Nephron progenitor cell (in vitro differentiated cells): ENCODE measurements around the gene SLC13A2.

Source experiments
- DNase-seq: peaks from one replicate; pipeline ENCODE4 v3.0.0; 2021
- H3K27ac Mint-ChIP-seq: 2 replicates; pipeline ENCODE4 v1.8.0; 2021; ENCODE audit warnings: mild to moderate bottlenecking, moderate library complexity, mixed read lengths
- H3K27me3 Mint-ChIP-seq: 2 replicates; pipeline ENCODE4 v1.8.0; 2021; ENCODE audit warnings: mild to moderate bottlenecking, low read depth, mixed read lengths; ENCODE audit not compliant: poor library complexity
- H3K36me3 Mint-ChIP-seq: 2 replicates; pipeline ENCODE4 v1.8.0; 2021; ENCODE audit warnings: low read depth, mixed read lengths
- H3K4me1 Mint-ChIP-seq: 2 replicates; pipeline ENCODE4 v1.8.0; 2021; ENCODE audit warnings: mixed read lengths
- H3K4me3 Mint-ChIP-seq: 2 replicates; pipeline ENCODE4 v1.8.0; 2021; ENCODE audit warnings: mild to moderate bottlenecking, moderate library complexity, mixed read lengths
- H3K9me3 Mint-ChIP-seq: 2 replicates; pipeline ENCODE4 v1.8.0; 2021; ENCODE audit warnings: mild to moderate bottlenecking, moderate library complexity, mixed read lengths
- TF ChIP-seq, protein P1 (sequence below): fragments of 200-600 bp; sonication (generic); IDR thresholded peaks from 2 replicates; pipeline ENCODE4 v1.5.0; 2021; ENCODE audit warnings: antibody characterized with exemption

SLC13A2 gene

DNA sequence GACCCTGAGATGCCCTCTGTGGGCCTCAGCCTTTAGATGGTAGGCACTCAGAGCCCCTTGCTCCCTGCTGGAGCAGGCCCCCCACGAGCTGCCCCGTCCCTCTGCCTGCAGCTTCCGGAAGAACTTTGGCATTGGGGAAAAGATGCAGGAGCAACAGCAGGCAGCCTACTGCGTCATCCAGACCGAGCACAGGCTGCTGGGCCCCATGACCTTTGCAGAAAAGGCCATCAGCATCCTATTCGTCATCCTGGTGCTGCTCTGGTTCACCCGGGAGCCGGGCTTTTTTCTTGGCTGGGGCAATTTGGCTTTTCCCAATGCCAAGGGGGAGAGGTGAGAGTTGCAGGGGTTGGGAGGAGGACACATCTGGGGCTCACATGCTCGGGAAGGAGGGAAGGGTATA is 20.0 kb downstream of the SLC13A2 start:
- Mint-ChIP-seq H3K4me1 (peaks cover 58% of the 10 kb centered on the region), H3K27ac (no peak overlapping the region), H3K27me3 (peaks cover 15% of the 10 kb centered on the region), H3K4me3 (no peak overlapping the region), H3K36me3 (no peaks in the 10 kb centered on the region), H3K9me3 (no peaks in the 10 kb centered on the region)
- TF ChIP-seq, protein P1, sequence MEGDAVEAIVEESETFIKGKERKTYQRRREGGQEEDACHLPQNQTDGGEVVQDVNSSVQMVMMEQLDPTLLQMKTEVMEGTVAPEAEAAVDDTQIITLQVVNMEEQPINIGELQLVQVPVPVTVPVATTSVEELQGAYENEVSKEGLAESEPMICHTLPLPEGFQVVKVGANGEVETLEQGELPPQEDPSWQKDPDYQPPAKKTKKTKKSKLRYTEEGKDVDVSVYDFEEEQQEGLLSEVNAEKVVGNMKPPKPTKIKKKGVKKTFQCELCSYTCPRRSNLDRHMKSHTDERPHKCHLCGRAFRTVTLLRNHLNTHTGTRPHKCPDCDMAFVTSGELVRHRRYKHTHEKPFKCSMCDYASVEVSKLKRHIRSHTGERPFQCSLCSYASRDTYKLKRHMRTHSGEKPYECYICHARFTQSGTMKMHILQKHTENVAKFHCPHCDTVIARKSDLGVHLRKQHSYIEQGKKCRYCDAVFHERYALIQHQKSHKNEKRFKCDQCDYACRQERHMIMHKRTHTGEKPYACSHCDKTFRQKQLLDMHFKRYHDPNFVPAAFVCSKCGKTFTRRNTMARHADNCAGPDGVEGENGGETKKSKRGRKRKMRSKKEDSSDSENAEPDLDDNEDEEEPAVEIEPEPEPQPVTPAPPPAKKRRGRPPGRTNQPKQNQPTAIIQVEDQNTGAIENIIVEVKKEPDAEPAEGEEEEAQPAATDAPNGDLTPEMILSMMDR: no peak
- peak; percentile 28 for DNase-seq

GRCh38 chr17:28494445-28495188 is 21.2 kb downstream of the SLC13A2 start:
- peak; percentile 91 for DNase-seq
- Mint-ChIP-seq H3K36me3 (no peaks in the 10 kb centered on the region), H3K9me3 (no peaks in the 10 kb centered on the region), H3K27me3 (peaks cover 9% of the 10 kb centered on the region), H3K27ac (no peak overlapping the region), H3K4me1 (peaks cover 66% of the 10 kb centered on the region), H3K4me3 (no peak overlapping the region)
- TF ChIP-seq, protein P1: peak; percentile 88

DNA sequence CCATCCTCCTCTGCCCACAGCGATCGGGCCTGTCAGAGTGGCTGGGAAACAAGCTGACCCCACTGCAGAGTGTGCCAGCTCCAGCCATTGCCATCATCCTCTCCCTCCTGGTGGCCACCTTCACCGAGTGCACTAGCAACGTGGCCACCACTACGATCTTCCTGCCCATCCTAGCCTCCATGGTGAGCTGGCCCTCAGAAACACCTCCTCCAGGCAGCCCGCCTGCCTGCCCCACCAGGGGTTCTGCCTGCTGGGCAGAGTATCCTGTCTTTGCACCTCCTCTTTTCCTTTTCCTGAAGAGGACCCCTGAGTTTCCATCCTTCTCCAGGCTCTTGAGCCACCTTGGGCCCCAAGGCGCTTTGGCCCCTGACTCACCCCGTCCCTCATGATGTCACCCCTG is 22.2 kb downstream of the SLC13A2 start:
- Mint-ChIP-seq H3K9me3 (no peaks in the 10 kb centered on the region), H3K4me3 (no peak overlapping the region), H3K27ac (no peak overlapping the region), H3K27me3 (peaks cover 8% of the 10 kb centered on the region), H3K36me3 (no peaks in the 10 kb centered on the region), H3K4me1 (peaks cover 76% of the 10 kb centered on the region)
- TF ChIP-seq, protein P1: no peak
- DNase-seq: no peak

- Mint-ChIP-seq H3K4me3 (no peak overlapping the region), H3K4me1 (peaks cover 87% of the 10 kb centered on the region), H3K9me3 (no peaks in the 10 kb centered on the region), H3K27me3 (peaks cover 5% of the 10 kb centered on the region), H3K36me3 (no peaks in the 10 kb centered on the region), H3K27ac (no peak overlapping the region)
- no peak for DNase-seq
- TF ChIP-seq, protein P1: no peak
Measured at GRCh38 chr17:28497931-28498330, 24.5 kb downstream of the SLC13A2 start.

GRCh38 chr17:28498652-28499363 is 25.4 kb downstream of the SLC13A2 start:
- Mint-ChIP-seq H3K4me1 (peaks cover 84% of the 10 kb centered on the region), H3K9me3 (no peaks in the 10 kb centered on the region), H3K4me3 (no peak overlapping the region), H3K27ac (no peak overlapping the region), H3K36me3 (no peaks in the 10 kb centered on the region), H3K27me3 (peaks cover 10% of the 10 kb centered on the region)
- no peak for DNase-seq
- TF ChIP-seq, protein P1: no peak

DNA sequence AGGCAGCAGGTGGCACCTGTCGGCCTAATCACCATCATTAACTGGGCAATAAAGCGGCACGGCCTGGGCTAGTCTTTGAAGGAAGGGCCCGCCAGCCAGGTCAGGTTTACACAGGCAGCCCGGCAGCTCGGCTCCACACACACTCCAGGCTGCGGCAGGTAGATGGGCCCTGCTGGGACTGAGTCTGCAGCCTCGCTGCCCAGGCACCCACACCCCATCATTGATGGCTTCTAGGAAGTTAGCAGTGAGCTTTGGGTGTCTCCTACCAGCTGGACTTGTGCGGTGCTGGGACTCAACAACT is 25.9 kb downstream of the SLC13A2 start:
- Mint-ChIP-seq H3K9me3 (no peaks in the 10 kb centered on the region), H3K27ac (no peak overlapping the region), H3K27me3 (peaks cover 15% of the 10 kb centered on the region), H3K36me3 (no peaks in the 10 kb centered on the region), H3K4me3 (no peak overlapping the region), H3K4me1 (peaks cover 84% of the 10 kb centered on the region)
- TF ChIP-seq, protein P1: no peak
- no peak for DNase-seq
